Stimulated activated CD8-positive, alpha-beta memory T cell treated with anti-CD3 and anti-CD28 coated beads, Interleukin-2, amount 100 ng/mL, for 48 hours (primary cell): ENCODE data around the gene SLC25A17.
A peak's percentile ranks its signal among the peaks of the same experiment; 100 is the strongest.
"Not testable (repeated sequence)": the region's sequence is repeated elsewhere in the genome, so short reads cannot be mapped to it uniquely, and the experiment has no call there.

Source experiments
- DNase-seq, 2 donors: peaks; one replicate each; pipeline ENCODE4 v3.0.0-alpha.2; 2020; ENCODE audit warnings: low read depth in 2 of 2

The SLC25A17 gene

GRCh38 chr22:40819599-40820140, 524 bp upstream of the SLC25A17 start:
- DNase-seq: no peak

GRCh38 chr22:40818192-40818746, 877 bp downstream of the SLC25A17 start:
- peak in 1 of 2 donors; percentile 0 for DNase-seq

GRCh38 chr22:40817737-40818136, 1.4 kb downstream of the SLC25A17 start:
- DNase-seq: no peak

- DNase-seq: no peak
Measured at GRCh38 chr22:40813912-40814315, 5.2 kb downstream of the SLC25A17 start.

GRCh38 chr22:40808018-40808841, 10.9 kb downstream of the SLC25A17 start:
- DNase-seq: no peak

GRCh38 chr22:40806711-40807110, 12.4 kb downstream of the SLC25A17 start:
- no peak for DNase-seq

GRCh38 chr22:40805699-40806203, 13.4 kb downstream of the SLC25A17 start:
- DNase-seq: no peak

- DNase-seq: no peak
Measured at GRCh38 chr22:40805239-40805638, 13.9 kb downstream of the SLC25A17 start.

- DNase-seq: no peak
Measured at GRCh38 chr22:40803321-40803720, 15.8 kb downstream of the SLC25A17 start.

- no peak for DNase-seq
Measured at GRCh38 chr22:40799008-40799407, 20.1 kb downstream of the SLC25A17 start.

GRCh38 chr22:40797427-40797826, 21.7 kb downstream of the SLC25A17 start:
- DNase-seq: no peak

GRCh38 chr22:40792451-40792850, 26.7 kb downstream of the SLC25A17 start:
- no peak for DNase-seq

- DNase-seq: no peak
Measured at GRCh38 chr22:40791241-40791640, 27.9 kb downstream of the SLC25A17 start.

GRCh38 chr22:40789131-40789530, 30.0 kb downstream of the SLC25A17 start:
- no peak for DNase-seq

- DNase-seq: no peak
Measured at GRCh38 chr22:40782521-40782920, 36.6 kb downstream of the SLC25A17 start.

GRCh38 chr22:40781749-40782148, 37.4 kb downstream of the SLC25A17 start:
- not testable (repeated sequence) for DNase-seq

- no peak for DNase-seq
Measured at GRCh38 chr22:40769761-40770160, 49.4 kb downstream of the SLC25A17 start.

GRCh38 chr22:40768206-40768605, 50.9 kb downstream of the SLC25A17 start:
- DNase-seq: no peak

- DNase-seq: no peak
Measured at GRCh38 chr22:40766956-40767355, 52.2 kb downstream of the SLC25A17 start.

GRCh38 chr22:40764763-40765441, 54.2 kb downstream of the SLC25A17 start:
- DNase-seq: no peak

- DNase-seq: no peak
Measured at GRCh38 chr22:40759294-40759840, 59.8 kb downstream of the SLC25A17 start.

GRCh38 chr22:40758851-40759250, 60.3 kb downstream of the SLC25A17 start:
- DNase-seq: not testable (repeated sequence)
